Activated CD4-positive, alpha-beta memory T cell treated with anti-CD3 and anti-CD28 coated beads for 36 hours (primary cell): Measurements from ENCODE around the gene COL16A1. TPM values are rescaled to one million over a fixed set of nuclear protein-coding genes. Genes with fewer than 3 reads are reported as not detected.

Experiments used
- CTCF ChIA-PET: fragments of 350-600 bp; sonication (Branson Sonifier 250); formaldehyde crosslinking; loops from one replicate; lab custom pipeline; 2021; ENCODE audit warnings: antibody characterized with exemption, inconsistent platforms; lab: Charles Lee
- POLR2A ChIA-PET: fragments of 350-600 bp; sonication (Branson Sonifier 250); formaldehyde crosslinking; loops from one replicate; lab custom pipeline; 2021; ENCODE audit warnings: antibody characterized with exemption; lab: Charles Lee
- DNase-seq: peaks from one replicate; pipeline ENCODE4 v3.0.0-alpha.2; 2020
- H3K27ac Mint-ChIP-seq: one replicate; pipeline ENCODE4 v1.8.0; 2021; ENCODE audit warnings: mixed read lengths
- H3K27me3 Mint-ChIP-seq: one replicate; pipeline ENCODE4 v1.8.0; 2021; ENCODE audit warnings: mixed read lengths
- H3K36me3 Mint-ChIP-seq: one replicate; pipeline ENCODE4 v1.8.0; 2021; ENCODE audit warnings: mixed read lengths
- H3K4me1 Mint-ChIP-seq: one replicate; pipeline ENCODE4 v1.8.0; 2021; ENCODE audit warnings: low read depth, mixed read lengths
- H3K4me3 Mint-ChIP-seq: one replicate; pipeline ENCODE4 v1.8.0; 2021; ENCODE audit warnings: mild to moderate bottlenecking, mixed read lengths
- H3K9me3 Mint-ChIP-seq: one replicate; pipeline ENCODE4 v1.8.0; 2021; ENCODE audit warnings: mixed read lengths
- intact Hi-C: fragments of 100-400 bp; cut with micrococcal nuclease; formaldehyde crosslinking; loops from one replicate; pipeline ENCODE4 v1.15.1; 2023
- total RNA-seq, 2 experiments: library from RNA; stranded (reverse); gene quantifications; one replicate each; pipeline ENCODE4 v1.2.3, GENCODE V29; 2021

Gene COL16A1
- total RNA-seq, 2 experiments from 2014 or later = 0.12 to 0.45 TPM

GRCh38 chr1:31704271-31705079 is 658 bp upstream of the COL16A1 start:
- CTCF ChIA-PET = interaction anchor here (0.8 to 5.5 kb wide), 9 partner anchors 10 to 141 kb away, joined by 3 to 26 read pairs (median 3); no protein-coding TSS in a partner anchor
- POLR2A ChIA-PET = interaction anchor here (1.0 kb wide), 1 partner anchor 11 kb away, joined by 3 read pairs; no protein-coding TSS in a partner anchor
- H3K27me3 Mint-ChIP-seq = peaks cover 30% of the 10 kb centered on the region
- H3K36me3 Mint-ChIP-seq = no peaks in the 10 kb centered on the region
- no peak for DNase-seq
- H3K9me3 Mint-ChIP-seq = no peaks in the 10 kb centered on the region
- intact Hi-C loops = loop anchor here (1.0 to 10.0 kb wide), 3 partner anchors 41 to 140 kb away; no protein-coding TSS in a partner anchor
- peaks cover 43% of the 10 kb centered on the region for H3K4me1 Mint-ChIP-seq
- peak overlapping the region; percentile 17 for H3K4me3 Mint-ChIP-seq
- no peak overlapping the region for H3K27ac Mint-ChIP-seq

- Mint-ChIP-seq H3K4me3 (no peak overlapping the region), H3K27ac (no peak overlapping the region), H3K36me3 (no peaks in the 10 kb centered on the region), H3K9me3 (no peaks in the 10 kb centered on the region), H3K4me1 (peaks cover 47% of the 10 kb centered on the region), H3K27me3 (peaks cover 23% of the 10 kb centered on the region)
- no peak for DNase-seq
- ChIA-PET CTCF (interaction anchor here (1.5 to 5.5 kb wide), 4 partner anchors 14 to 139 kb away, joined by 3 to 26 read pairs (median 13); no protein-coding TSS in a partner anchor), POLR2A (no interaction called here)
- intact Hi-C loops = loop anchor here (10.0 kb wide), 1 partner anchor 138 kb away; no protein-coding TSS in a partner anchor
These were observed 897 bp downstream of the COL16A1 start for GRCh38 chr1:31702836-31703404.

GRCh38 chr1:31701091-31701736 is 2.6 kb downstream of the COL16A1 start:
- CTCF ChIA-PET = interaction anchor here (1.2 to 5.5 kb wide), 3 partner anchors 16 to 88 kb away, joined by 3 to 26 read pairs (median 7); no protein-coding TSS in a partner anchor
- POLR2A ChIA-PET = no interaction called here
- peak; percentile 55 for DNase-seq
- Mint-ChIP-seq H3K27ac (no peak overlapping the region), H3K9me3 (no peaks in the 10 kb centered on the region), H3K4me3 (no peak overlapping the region), H3K4me1 (peaks cover 41% of the 10 kb centered on the region), H3K36me3 (no peaks in the 10 kb centered on the region), H3K27me3 (peaks cover 20% of the 10 kb centered on the region)
- intact Hi-C loops = loop anchor here (10.0 kb wide), 1 partner anchor 136 kb away; no protein-coding TSS in a partner anchor

- Mint-ChIP-seq H3K4me1 (peaks cover 36% of the 10 kb centered on the region), H3K4me3 (no peak overlapping the region), H3K27me3 (peaks cover 16% of the 10 kb centered on the region), H3K9me3 (no peaks in the 10 kb centered on the region), H3K27ac (no peak overlapping the region), H3K36me3 (no peaks in the 10 kb centered on the region)
- intact Hi-C loops = loop anchor here (10.0 kb wide), 1 partner anchor 136 kb away; no protein-coding TSS in a partner anchor
- no peak for DNase-seq
- ChIA-PET POLR2A (no interaction called here), CTCF (interaction anchor here (1.2 to 5.5 kb wide), 3 partner anchors 11 to 89 kb away, joined by 3 to 26 read pairs (median 7); no protein-coding TSS in a partner anchor)
These were observed 3.2 kb downstream of the COL16A1 start for GRCh38 chr1:31700468-31701090.

- intact Hi-C loops = no loop called here
- Mint-ChIP-seq H3K27ac (no peak overlapping the region), H3K4me1 (peaks cover 24% of the 10 kb centered on the region), H3K36me3 (no peaks in the 10 kb centered on the region), H3K9me3 (no peaks in the 10 kb centered on the region), H3K27me3 (peaks cover 8% of the 10 kb centered on the region), H3K4me3 (no peak overlapping the region)
- ChIA-PET CTCF (interaction anchor here (1.2 to 1.9 kb wide), 2 partner anchors 13 to 90 kb away, joined by 3 to 7 read pairs; no protein-coding TSS in a partner anchor), POLR2A (no interaction called here)
- peak; percentile 52 for DNase-seq
These were observed 4.4 kb downstream of the COL16A1 start for GRCh38 chr1:31699341-31699891.

- CTCF ChIA-PET = interaction anchor here (0.5 to 0.8 kb wide), 2 partner anchors 92 to 534 kb away, joined by 3 read pairs; no protein-coding TSS in a partner anchor
- intact Hi-C loops = no loop called here
- H3K4me3 Mint-ChIP-seq = no peak overlapping the region
These were observed 6.3 kb downstream of the COL16A1 start for GRCh38 chr1:31697369-31697984.

GRCh38 chr1:31696242-31696641 is 7.6 kb downstream of the COL16A1 start:
- intact Hi-C loops = no loop called here
- Mint-ChIP-seq H3K4me3 (no peak overlapping the region), H3K27me3 (no peaks in the 10 kb centered on the region), H3K9me3 (no peaks in the 10 kb centered on the region), H3K36me3 (no peaks in the 10 kb centered on the region), H3K4me1 (peaks cover 23% of the 10 kb centered on the region), H3K27ac (no peak overlapping the region)
- CTCF ChIA-PET = no interaction called here
- no peak for DNase-seq
- POLR2A ChIA-PET = no interaction called here

More at GRCh38 chr1:31697369-31697984, 6.3 kb downstream of the COL16A1 start:
- POLR2A ChIA-PET = no interaction called here
- no peaks in the 10 kb centered on the region for H3K9me3 Mint-ChIP-seq
- peaks cover 23% of the 10 kb centered on the region for H3K4me1 Mint-ChIP-seq
- no peak overlapping the region for H3K27ac Mint-ChIP-seq
- H3K36me3 Mint-ChIP-seq = no peaks in the 10 kb centered on the region
- no peak for DNase-seq
- no peaks in the 10 kb centered on the region for H3K27me3 Mint-ChIP-seq

- no peak for DNase-seq
- ChIA-PET POLR2A (no interaction called here), CTCF (no interaction called here)
- Mint-ChIP-seq H3K27me3 (no peaks in the 10 kb centered on the region), H3K27ac (no peak overlapping the region), H3K9me3 (no peaks in the 10 kb centered on the region), H3K4me3 (no peak overlapping the region), H3K4me1 (peaks cover 15% of the 10 kb centered on the region), H3K36me3 (no peaks in the 10 kb centered on the region)
- intact Hi-C loops = no loop called here
These were observed 8.5 kb downstream of the COL16A1 start for GRCh38 chr1:31695327-31695726.

GRCh38 chr1:31694964-31695313 is 8.9 kb downstream of the COL16A1 start:
- POLR2A ChIA-PET = no interaction called here
- H3K27ac Mint-ChIP-seq = no peak overlapping the region
- CTCF ChIA-PET = no interaction called here

GRCh38 chr1:31694069-31694963 is 9.5 kb downstream of the COL16A1 start:
- POLR2A ChIA-PET = no interaction called here
- Mint-ChIP-seq H3K4me3 (no peak overlapping the region), H3K27ac (no peak overlapping the region), H3K27me3 (no peaks in the 10 kb centered on the region), H3K36me3 (no peaks in the 10 kb centered on the region), H3K9me3 (no peaks in the 10 kb centered on the region), H3K4me1 (peaks cover 6% of the 10 kb centered on the region)
- intact Hi-C loops = no loop called here
- CTCF ChIA-PET = no interaction called here
- DNase-seq = no peak

More at GRCh38 chr1:31694964-31695313, 8.9 kb downstream of the COL16A1 start:
- no peaks in the 10 kb centered on the region for H3K9me3 Mint-ChIP-seq
- no peaks in the 10 kb centered on the region for H3K27me3 Mint-ChIP-seq
- no peaks in the 10 kb centered on the region for H3K36me3 Mint-ChIP-seq
- intact Hi-C loops = no loop called here
- H3K4me3 Mint-ChIP-seq = no peak overlapping the region
- peaks cover 13% of the 10 kb centered on the region for H3K4me1 Mint-ChIP-seq
- DNase-seq = no peak
